Trophoblast cell (in vitro differentiated cells and primary cell): ENCODE results near the gene NAPG. TPM values are rescaled to one million over a fixed set of nuclear protein-coding genes. Genes with fewer than 3 reads are reported as not detected.

Experiments
- DNase-seq, 2 donors: peaks; one replicate each; pipeline ENCODE4 v3.0.0-alpha.2; 2016
- H2AFZ ChIP-seq: 2 replicates; pipeline ENCODE4 v1.6.1; 2013; ENCODE audit warnings: low read length, moderate library complexity, mild to moderate bottlenecking; ENCODE audit not compliant: insufficient read depth, poor library complexity
- H2AK5ac ChIP-seq: 2 replicates; pipeline ENCODE4 v1.6.1; 2013; ENCODE audit warnings: mild to moderate bottlenecking, low read length
- H2BK120ac ChIP-seq: 2 replicates; pipeline ENCODE4 v1.6.1; 2013; ENCODE audit warnings: low read length, mild to moderate bottlenecking, moderate library complexity; ENCODE audit not compliant: insufficient read depth, poor library complexity
- H2BK12ac ChIP-seq: 2 replicates; pipeline ENCODE4 v1.6.1; 2013; ENCODE audit warnings: mild to moderate bottlenecking, low read length, moderate library complexity
- H2BK5ac ChIP-seq: 2 replicates; pipeline ENCODE4 v1.6.1; 2013; ENCODE audit warnings: low read length, low read depth, moderate library complexity, mild to moderate bottlenecking; ENCODE audit not compliant: poor library complexity
- H3K14ac ChIP-seq: 2 replicates; pipeline ENCODE4 v1.6.1; 2013; ENCODE audit warnings: mild to moderate bottlenecking, low read length
- H3K18ac ChIP-seq: 2 replicates; pipeline ENCODE4 v1.6.1; 2013; ENCODE audit warnings: mild to moderate bottlenecking, low read length
- H3K23ac ChIP-seq: 2 replicates; pipeline ENCODE4 v1.6.1; 2013; ENCODE audit warnings: low read length
- H3K27ac ChIP-seq: 2 replicates; pipeline ENCODE4 v1.5.1; 2013; ENCODE audit warnings: low read depth, mild to moderate bottlenecking, inconsistent platforms, low read length, moderate library complexity
- H3K27me3 ChIP-seq: 2 replicates; pipeline ENCODE4 v1.6.1; 2013; ENCODE audit warnings: inconsistent platforms, mild to moderate bottlenecking, low read length, moderate library complexity; ENCODE audit not compliant: insufficient read depth
- H3K36me3 ChIP-seq, 2 experiments: 1 replicate in 1 of 2; 2 replicates in 1 of 2; pipeline ENCODE4 v1.6.1; 2013; ENCODE audit warnings: low read length in 2 of 2, mild to moderate bottlenecking in 2 of 2, moderate library complexity in 1 of 2; ENCODE audit not compliant: insufficient read depth in 2 of 2, control insufficient read depth in 1 of 2
- H3K4ac ChIP-seq: 2 replicates; pipeline ENCODE4 v1.6.1; 2013; ENCODE audit warnings: low read depth, mild to moderate bottlenecking, low read length, moderate library complexity
- H3K4me1 ChIP-seq, 2 experiments: 1 replicate in 1 of 2; 2 replicates in 1 of 2; pipeline ENCODE4 v1.6.1; 2013; ENCODE audit warnings: low read length in 2 of 2, mild to moderate bottlenecking in 2 of 2, moderate library complexity in 1 of 2; ENCODE audit not compliant: insufficient read depth in 2 of 2, control insufficient read depth in 1 of 2
- H3K4me2 ChIP-seq: 2 replicates; pipeline ENCODE4 v1.6.1; 2013; ENCODE audit warnings: inconsistent platforms, mild to moderate bottlenecking, low read length, moderate library complexity
- H3K4me3 ChIP-seq: 2 replicates; pipeline ENCODE4 v1.5.1; 2013; ENCODE audit warnings: mild to moderate bottlenecking, low read depth, low read length, inconsistent platforms
- H3K79me1 ChIP-seq: one replicate; pipeline ENCODE4 v1.6.1; 2013; ENCODE audit warnings: low read length
- H3K79me2 ChIP-seq: 2 replicates; pipeline ENCODE4 v1.6.1; 2013; ENCODE audit warnings: low read length, mild to moderate bottlenecking; ENCODE audit not compliant: control insufficient read depth, insufficient read depth, poor library complexity
- H3K9ac ChIP-seq: 2 replicates; pipeline ENCODE4 v1.6.1; 2013; ENCODE audit warnings: mild to moderate bottlenecking, low read length
- H3K9me3 ChIP-seq: 2 replicates; pipeline ENCODE4 v1.6.1; 2013; ENCODE audit warnings: low read depth, mild to moderate bottlenecking, control low read depth, inconsistent platforms, low read length; ENCODE audit not compliant: insufficient read depth
- H4K12ac ChIP-seq: 2 replicates; pipeline ENCODE4 v1.6.1; 2013; ENCODE audit warnings: low read depth, mild to moderate bottlenecking, low read length, moderate library complexity
- H4K8ac ChIP-seq: 2 replicates; pipeline ENCODE4 v1.6.1; 2013; ENCODE audit warnings: low read depth, mild to moderate bottlenecking, low read length, moderate library complexity
- H4K91ac ChIP-seq: one replicate; pipeline ENCODE4 v1.6.1; 2013; ENCODE audit warnings: low read depth, mild to moderate bottlenecking, low read length, moderate library complexity
- WGBS: extraction: QIAGEN DNeasy Blood & Tissue Kit; methylation state at CpG from one replicate; pipeline ENCODE4 v1.1.7; 2013; ENCODE audit warnings: missing lambda C conversion rate; ENCODE audit not compliant: insufficient read length, insufficient coverage; ENCODE audit errors: extremely low coverage; 5-methylcytosine and 5-hydroxymethylcytosine counted together
- polyA plus RNA-seq: library from polyadenylated mRNA; stranded (reverse); fragments of 200-250 nt; gene quantifications from 2 replicates; pipeline ENCODE4 v1.2.3, GENCODE V29; 2013

NAPG gene
- polyA plus RNA-seq, result 15.8 and 16.5 TPM in 2 replicates

DNA sequence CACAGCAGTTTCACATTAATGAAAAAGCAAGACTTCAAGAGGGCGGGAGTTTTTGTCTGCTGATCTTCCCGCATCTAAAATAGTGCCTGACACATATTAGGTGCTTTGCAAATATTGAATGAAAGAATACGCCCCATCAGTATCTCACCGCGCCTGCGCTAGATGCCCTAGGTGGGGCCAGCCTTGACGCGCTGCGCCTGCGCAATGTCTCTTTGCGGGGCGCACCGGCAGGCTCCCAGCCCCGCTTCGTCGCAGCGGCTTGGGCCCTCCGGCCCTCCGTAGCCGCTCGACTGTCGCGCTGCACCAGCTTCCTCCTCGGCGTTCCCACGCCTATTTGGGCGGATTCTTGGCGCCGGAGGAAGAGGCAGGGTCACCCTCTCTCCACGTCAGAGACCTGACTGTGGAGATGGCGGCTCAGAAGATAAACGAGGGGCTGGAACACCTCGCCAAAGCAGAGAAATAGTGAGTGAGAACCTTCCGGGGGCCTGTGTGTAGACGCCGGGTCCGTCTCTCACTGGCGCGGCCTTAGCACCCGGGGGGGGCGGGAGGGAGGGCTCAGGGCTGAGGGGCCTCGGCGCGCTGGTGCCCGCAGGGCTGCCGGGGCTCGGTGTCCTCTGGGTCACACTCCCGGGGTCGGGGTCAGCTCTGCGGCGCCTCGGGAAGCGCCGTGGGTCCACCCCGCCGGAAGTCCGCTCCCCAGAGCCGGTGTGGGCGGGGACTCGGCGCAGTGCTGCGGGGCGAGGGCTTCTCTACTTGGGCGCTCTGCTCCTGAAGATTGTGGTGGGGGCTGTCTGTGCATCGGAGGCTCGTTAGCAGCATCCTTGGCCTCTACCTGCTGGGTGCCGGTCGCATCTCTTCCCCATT, at the start of gene NAPG:
Gene NAPG (plus strand): TSS at position 331 of the 864 bp plus-strand sequence. CDS start 76 bp downstream, at position 407.
- DNase-seq, result peak; percentile 89 to 96
- Histone ChIP-seq H3K23ac (no peak within 1 kb of the TSS), H3K79me1 (peaks cover 7% of the 10 kb centered on the region), H2BK5ac (peak within 1 kb of the TSS; percentile 29), H4K91ac (peak within 1 kb of the TSS; percentile 45), H3K18ac (peak within 1 kb of the TSS; percentile 63), H3K4me3 (peak within 1 kb of the TSS; percentile 89), H4K12ac (peak within 1 kb of the TSS; percentile 5), H2AFZ (peak within 1 kb of the TSS; percentile 73), H3K79me2 (peaks cover 7% of the 10 kb centered on the region), H3K4me1 (no peaks in the 10 kb centered on the region), H2BK120ac (peak within 1 kb of the TSS; percentile 25), H3K27ac (peak within 1 kb of the TSS; percentile 79), H3K9ac (peak within 1 kb of the TSS; percentile 85), H3K4me2 (peak within 1 kb of the TSS; percentile 70), H2BK12ac (no peak within 1 kb of the TSS), H2AK5ac (peak within 1 kb of the TSS; percentile 26), H3K9me3 (peaks cover 2% of the 10 kb centered on the region), H3K27me3 (no peaks in the 10 kb centered on the region), H3K36me3 (no peaks in the 10 kb centered on the region), H3K14ac (peak within 1 kb of the TSS; percentile 45), H4K8ac (peak within 1 kb of the TSS; percentile 87), H3K4ac (peak within 1 kb of the TSS; percentile 16)
- no CpG with 5 or more reads among the region's 68 CpGs for WGBS

DNA sequence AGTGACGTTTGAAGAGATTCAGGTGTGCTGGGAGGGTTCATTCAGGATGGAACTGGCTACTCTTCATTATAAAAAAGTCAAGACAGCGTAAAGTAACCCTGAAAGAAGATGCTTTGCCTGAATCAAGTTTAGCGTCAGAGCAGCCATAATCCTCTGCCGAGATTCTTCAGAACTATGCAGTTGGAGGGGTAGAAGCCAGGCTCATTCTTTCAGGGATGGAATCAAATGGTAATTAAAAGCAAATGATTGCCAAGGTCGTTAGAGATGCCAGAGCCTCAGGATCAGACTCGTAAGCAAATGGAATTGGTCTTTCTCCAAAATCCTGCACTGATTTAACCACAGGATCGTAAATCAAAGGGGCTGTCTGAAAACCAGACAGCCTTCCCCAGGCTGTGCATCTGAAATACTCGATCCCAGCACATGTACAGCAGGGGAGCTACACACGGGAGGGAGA, 49.5 kb upstream of the NAPG start:
- DNase-seq, result no peak
- H3K9me3 ChIP-seq, result peaks cover 2% of the 10 kb centered on the region
- H2BK5ac ChIP-seq, result no peak overlapping the region
- no peak overlapping the region for H4K12ac ChIP-seq
- H3K79me1 ChIP-seq, result no peaks in the 10 kb centered on the region
- no peak overlapping the region for H3K4ac ChIP-seq
- no peaks in the 10 kb centered on the region for H3K36me3 ChIP-seq
- H3K4me1 ChIP-seq, result no peaks in the 10 kb centered on the region
- H3K18ac ChIP-seq, result no peak overlapping the region
- H3K79me2 ChIP-seq, result no peaks in the 10 kb centered on the region
- no peak overlapping the region for H3K9ac ChIP-seq
- no peak overlapping the region for H4K8ac ChIP-seq
- no peak overlapping the region for H2AK5ac ChIP-seq
- no peak overlapping the region for H4K91ac ChIP-seq
- H3K14ac ChIP-seq, result no peak overlapping the region
- H3K4me2 ChIP-seq, result no peak overlapping the region
- H2BK120ac ChIP-seq, result no peak overlapping the region
- H3K23ac ChIP-seq, result no peak overlapping the region
- no CpG with 5 or more reads among the region's 9 CpGs for WGBS
- no peak overlapping the region for H2AFZ ChIP-seq
- no peak overlapping the region for H2BK12ac ChIP-seq
- no peak overlapping the region for H3K27ac ChIP-seq
- no peak overlapping the region for H3K4me3 ChIP-seq
- H3K27me3 ChIP-seq, result no peaks in the 10 kb centered on the region

DNA sequence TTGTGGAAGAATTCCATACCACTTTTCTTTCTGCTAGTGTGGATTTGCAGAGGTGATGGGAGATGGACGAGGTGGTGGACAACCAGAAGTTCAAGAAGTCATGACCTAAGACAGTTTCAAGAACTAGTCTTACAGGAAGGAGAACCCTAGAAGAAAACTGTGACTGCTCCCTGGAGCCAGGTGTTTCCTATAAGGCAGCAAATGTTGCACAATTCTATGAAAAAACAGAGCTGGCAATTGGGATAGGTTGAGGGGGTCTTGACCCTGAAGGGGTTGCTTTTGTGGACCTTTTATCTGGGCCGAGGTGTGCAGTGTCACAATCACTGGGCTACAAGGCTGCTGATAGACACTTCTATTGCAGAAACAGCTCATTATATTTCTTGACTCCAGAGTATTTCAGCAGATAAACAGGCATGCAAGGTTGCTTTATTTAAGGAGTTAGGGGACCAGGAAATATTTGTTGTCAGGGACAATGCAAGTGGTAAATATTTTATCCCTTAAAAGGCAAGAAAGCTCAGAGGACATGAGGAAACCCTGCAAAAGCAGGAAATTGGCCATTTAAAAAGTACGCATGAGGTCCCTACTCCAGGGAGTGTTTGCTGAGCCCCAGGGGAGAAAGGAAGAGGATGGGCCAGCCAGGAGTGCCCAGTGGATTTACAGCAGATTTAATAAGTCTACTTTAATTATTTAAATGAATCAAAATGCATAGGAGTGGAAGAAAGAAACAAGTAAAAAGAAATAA, 48.5 kb upstream of the NAPG start:
- Histone ChIP-seq H3K18ac (no peak overlapping the region), H2BK12ac (no peak overlapping the region), H3K4me3 (no peak overlapping the region), H3K9me3 (peaks cover 2% of the 10 kb centered on the region), H2BK120ac (no peak overlapping the region), H3K4me2 (no peak overlapping the region), H2AFZ (no peak overlapping the region), H3K9ac (no peak overlapping the region), H2BK5ac (no peak overlapping the region), H3K79me2 (no peaks in the 10 kb centered on the region), H3K14ac (no peak overlapping the region), H3K4ac (no peak overlapping the region), H2AK5ac (no peak overlapping the region), H3K79me1 (no peaks in the 10 kb centered on the region), H3K36me3 (no peaks in the 10 kb centered on the region), H3K4me1 (no peaks in the 10 kb centered on the region), H3K27me3 (no peaks in the 10 kb centered on the region), H4K91ac (no peak overlapping the region), H3K27ac (no peak overlapping the region), H4K8ac (no peak overlapping the region), H3K23ac (no peak overlapping the region), H4K12ac (no peak overlapping the region)
- DNase-seq, result no peak
- WGBS, result no CpG with 5 or more reads among the region's 3 CpGs

DNA sequence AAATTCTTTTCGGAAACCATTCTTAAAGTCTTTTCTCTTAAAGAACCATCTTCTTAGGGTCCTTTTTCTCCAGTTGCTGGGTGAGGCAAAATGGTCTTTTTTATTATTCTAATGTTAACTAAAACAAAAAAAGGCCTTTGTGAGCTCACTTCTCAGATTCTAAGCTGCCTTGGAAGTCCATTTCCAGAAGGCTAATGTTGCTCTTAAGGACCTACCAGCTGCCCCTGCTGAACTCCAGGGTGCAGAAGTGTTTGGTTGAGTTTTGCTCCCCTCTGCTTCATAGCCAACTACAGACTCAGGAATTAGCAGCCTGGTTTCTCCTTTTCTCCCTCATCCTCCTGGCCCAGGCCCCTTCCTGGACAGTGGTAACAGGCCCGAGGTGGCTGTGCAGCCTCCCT, 48.0 kb upstream of the NAPG start:
- no peak overlapping the region for H4K91ac ChIP-seq
- H3K14ac ChIP-seq, result no peak overlapping the region
- H3K27ac ChIP-seq, result no peak overlapping the region
- no CpG with 5 or more reads among the region's 2 CpGs for WGBS
- H3K4me3 ChIP-seq, result no peak overlapping the region
- H2AFZ ChIP-seq, result no peak overlapping the region
- no peak for DNase-seq
- no peak overlapping the region for H2BK12ac ChIP-seq
- no peak overlapping the region for H2BK120ac ChIP-seq
- H2BK5ac ChIP-seq, result no peak overlapping the region
- peaks cover 2% of the 10 kb centered on the region for H3K9me3 ChIP-seq
- H3K4me2 ChIP-seq, result no peak overlapping the region
- H3K4me1 ChIP-seq, result no peaks in the 10 kb centered on the region
- no peak overlapping the region for H4K8ac ChIP-seq
- no peak overlapping the region for H3K4ac ChIP-seq
- no peak overlapping the region for H3K9ac ChIP-seq
- no peaks in the 10 kb centered on the region for H3K27me3 ChIP-seq
- no peaks in the 10 kb centered on the region for H3K79me1 ChIP-seq
- no peaks in the 10 kb centered on the region for H3K36me3 ChIP-seq
- H4K12ac ChIP-seq, result no peak overlapping the region
- no peak overlapping the region for H3K18ac ChIP-seq
- H3K79me2 ChIP-seq, result no peaks in the 10 kb centered on the region
- no peak overlapping the region for H2AK5ac ChIP-seq
- H3K23ac ChIP-seq, result no peak overlapping the region
